Lung (tissue), 16 donors: ENCODE data around the gene ZNF606. TPM values are rescaled to one million over a fixed set of nuclear protein-coding genes. Genes with fewer than 3 reads are reported as not detected.
A peak's percentile ranks its signal among the peaks of the same experiment; 100 is the strongest.

Experiments used
- ATAC-seq: fragments of 200-7000 bp; cut with Tn5 transposase; one replicate; pipeline ENCODE4 v1.9.1; 2020; ENCODE audit warnings: moderate number of reproducible peaks; ENCODE audit not compliant: insufficient read depth, low FRiP score
- DNase-seq, 3 donors: peaks; one replicate each; pipeline ENCODE4 v3.0.0-alpha.2; 2013 to 2017
- H3K27ac ChIP-seq, 2 donors: one replicate each; pipeline ENCODE4 v1.5.1; 2013; ENCODE audit warnings: mild to moderate bottlenecking in 2 of 2, moderate library complexity in 2 of 2, control low read depth in 1 of 2, inconsistent platforms in 1 of 2, low read depth in 1 of 2, low read length in 1 of 2
- H3K27me3 ChIP-seq, 3 donors: one replicate each; pipeline ENCODE4 v1.5.1; 2013; ENCODE audit warnings: low read length in 2 of 3; ENCODE audit not compliant: control insufficient read depth in 3 of 3, insufficient read depth in 3 of 3
- H3K36me3 ChIP-seq, 4 donors: one replicate each; pipeline ENCODE4 v1.5.1; 2013; ENCODE audit warnings: low read length in 4 of 4, mild to moderate bottlenecking in 1 of 4, moderate library complexity in 1 of 4; ENCODE audit not compliant: control insufficient read depth in 4 of 4, insufficient read depth in 4 of 4
- H3K4me1 ChIP-seq, 5 donors: one replicate each; pipeline ENCODE4 v1.5.1; 2013; ENCODE audit warnings: low read length in 5 of 5, mild to moderate bottlenecking in 2 of 5, moderate library complexity in 1 of 5; ENCODE audit not compliant: control insufficient read depth in 5 of 5, insufficient read depth in 5 of 5
- H3K4me3 ChIP-seq: one replicate; pipeline ENCODE4 v1.5.1; 2013; ENCODE audit warnings: mild to moderate bottlenecking, control low read depth, moderate library complexity
- H3K9ac ChIP-seq, 2 donors: one replicate each; pipeline ENCODE4 v1.5.1; 2013; ENCODE audit warnings: low read length in 2 of 2, control low read depth in 1 of 2; ENCODE audit not compliant: insufficient read depth in 1 of 2
- H3K9me3 ChIP-seq, 4 donors: one replicate each; pipeline ENCODE4 v1.5.1; 2013; ENCODE audit warnings: low read length in 3 of 4, mild to moderate bottlenecking in 1 of 4, moderate library complexity in 1 of 4; ENCODE audit not compliant: control insufficient read depth in 4 of 4, insufficient read depth in 3 of 4
- CTCF ChIP-seq: IDR thresholded peaks from 2 replicates; pipeline ENCODE4 v1.5.1; 2012; ENCODE audit warnings: mild to moderate bottlenecking; ENCODE audit errors: control extremely low read depth, extremely low read depth
- WGBS, 2 donors: extraction: QIAGEN DNeasy Blood & Tissue Kit; methylation state at CpG; one replicate each; pipeline ENCODE4 v1.1.7; 2013; 5-methylcytosine and 5-hydroxymethylcytosine counted together
- long read RNA-seq, 5 donors: transcript quantifications; one replicate each; lab custom pipeline, GENCODE V29; 2026
- polyA plus RNA-seq, 2 donors: library from polyadenylated mRNA; stranded (reverse); fragments of 200-250 nt; gene quantifications; one replicate each; pipeline ENCODE4 v1.2.1, GENCODE V29; 2013
- total RNA-seq, 2 donors: library from RNA; depleted of rRNA in 1 of 2; stranded (reverse); fragments of >200 nt in 1 of 2; gene quantifications; one replicate each; pipeline ENCODE4 v1.2.1, GENCODE V29; 2014 to 2021
- donor health status: control.
- donor health status: control.
- donor health status: Bipolar disorder and iron deficiency.
- donor health status: healthy.
- donor health status: DM: yes; HTN: yes; CAD: no.

The ZNF606 gene
- total RNA-seq (10 to 100 TPM; 16.9 to 37.9 TPM), polyA plus RNA-seq (1 to 10 TPM; 6.0 to 6.5 TPM)
- long read RNA-seq, donor 1, transcript ZNF606-207 (7 exons, 2,009 nt) = major isoform, 11 of 14 reads
- long read RNA-seq, donor 1, partial matches to known transcripts = 0 of 14 reads
- long read RNA-seq, donor 1, other reads (novel, unspliced or antisense) = 0 of 14 reads
- long read RNA-seq, donor 2, full-length matches to known transcripts = 4 of 4 reads
- long read RNA-seq, donor 2, partial matches to known transcripts = 0 of 4 reads
- long read RNA-seq, donor 2, other reads (novel, unspliced or antisense) = 0 of 4 reads
- long read RNA-seq, donor 3, partial matches to known transcripts = 0 of 1 reads
- long read RNA-seq, donor 3, other reads (novel, unspliced or antisense) = 0 of 1 reads
- long read RNA-seq, donor 4, full-length matches to known transcripts = 3 of 3 reads
- long read RNA-seq, donor 4, partial matches to known transcripts = 0 of 3 reads
- long read RNA-seq, donor 4, other reads (novel, unspliced or antisense) = 0 of 3 reads
- long read RNA-seq, donor 5, full-length matches to known transcripts = 17 of 17 reads
- long read RNA-seq, donor 5, partial matches to known transcripts = 0 of 17 reads
- long read RNA-seq, donor 5, other reads (novel, unspliced or antisense) = 0 of 17 reads

- Histone ChIP-seq H3K4me1 (peaks cover 4 to 24% (median 14%) of the 10 kb centered on the region in 5 donors), H3K9ac (peak within 1 kb of the TSS; percentile 94 to 98), H3K36me3 (peaks cover 9 to 64% (median 42%) of the 10 kb centered on the region in 4 donors), H3K4me3 (peak within 1 kb of the TSS; percentile 94), H3K27ac (peak within 1 kb of the TSS; percentile 91), H3K9me3 (peaks cover 0 to 52% (median 7%) of the 10 kb centered on the region in 4 donors), H3K27me3 (no peaks in the 10 kb centered on the region)
- WGBS, 2 donors = 0 to 1% methylated on average over 88 to 91 of the region's 91 CpGs
- peak; percentile 89 to 95 (median 89) for DNase-seq
- no peak for TF ChIP-seq CTCF
- ATAC-seq = peak; percentile 100
These were observed at the start of gene ZNF606 for GRCh38 chr19:58002384-58003173. Gene ZNF606 (minus strand): TSS chr19:58002820. CDS start chr19:58001319, 1,501 bp downstream.

- Histone ChIP-seq H3K4me3 (no peak overlapping the region), H3K4me1 (peaks cover 0 to 4% (median 0%) of the 10 kb centered on the region in 5 donors), H3K9ac (no peak overlapping the region), H3K27ac (no peak overlapping the region), H3K9me3 (peaks cover 0 to 73% (median 8%) of the 10 kb centered on the region in 4 donors), H3K27me3 (no peaks in the 10 kb centered on the region), H3K36me3 (peaks cover 0 to 8% (median 0%) of the 10 kb centered on the region in 4 donors)
- 97 to 99% methylated on average over 16 of the region's 16 CpGs for WGBS, 2 donors
- DNase-seq (no peak), ATAC-seq (no peak)
- no peak for TF ChIP-seq CTCF
These were observed 49.6 kb upstream of the ZNF606 start for GRCh38 chr19:58052256-58052655.

- Histone ChIP-seq H3K4me1 (no peaks in the 10 kb centered on the region), H3K9ac (no peak overlapping the region), H3K27me3 (no peaks in the 10 kb centered on the region), H3K9me3 (peaks cover 0 to 73% (median 10%) of the 10 kb centered on the region in 4 donors), H3K27ac (no peak overlapping the region), H3K4me3 (no peak overlapping the region), H3K36me3 (peaks cover 0 to 8% (median 0%) of the 10 kb centered on the region in 4 donors)
- TF ChIP-seq CTCF = no peak
- 92 to 93% methylated on average over 12 of the region's 12 CpGs for WGBS, 2 donors
- no peak for ATAC-seq
- no peak for DNase-seq
These were observed 45.1 kb upstream of the ZNF606 start for GRCh38 chr19:58047672-58048071.
